Coronary artery (tissue), 2 donors: ENCODE results near the gene AMMECR1.

Experiments used
- DNase-seq: peaks from one replicate; pipeline ENCODE4 v3.0.0-alpha.2; 2017; ENCODE audit warnings: low spot score
- H3K27ac ChIP-seq, 2 donors: fragments of 200-600 bp; sonication (generic); one replicate each; pipeline ENCODE4 v1.5.1; 2016 to 2019
- H3K4me3 ChIP-seq: fragments of 200-600 bp; sonication (generic); 2 replicates; pipeline ENCODE4 v1.5.1; 2016; ENCODE audit warnings: mild to moderate bottlenecking, moderate library complexity
- TF ChIP-seq, protein P1 (sequence below): fragments of 200-600 bp; sonication (generic); IDR thresholded peaks from one replicate; pipeline ENCODE4 v1.5.1; 2019; ENCODE audit warnings: antibody characterized with exemption

AMMECR1 gene

DNA sequence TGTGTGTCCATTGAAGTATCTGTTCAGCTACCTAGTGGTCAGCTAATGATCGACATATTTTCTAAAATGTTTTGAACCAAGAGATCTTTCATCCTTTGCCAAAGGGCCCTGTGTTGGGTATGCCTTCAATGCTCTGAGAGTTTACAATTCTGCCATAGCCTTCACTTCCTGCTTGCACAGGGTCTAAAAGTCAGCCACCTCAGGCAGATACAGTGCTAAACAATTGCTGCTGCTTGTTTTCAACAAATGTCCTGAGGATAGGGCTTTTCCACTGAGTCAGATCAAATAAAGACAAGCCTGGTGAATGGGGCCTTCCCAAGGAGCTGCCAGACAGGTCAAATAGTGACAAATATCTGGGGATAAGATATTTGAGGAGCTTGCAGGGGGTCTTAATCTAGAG lies 16.7 kb downstream of the AMMECR1 start:
- DNase-seq = no peak
- TF ChIP-seq, protein P1, sequence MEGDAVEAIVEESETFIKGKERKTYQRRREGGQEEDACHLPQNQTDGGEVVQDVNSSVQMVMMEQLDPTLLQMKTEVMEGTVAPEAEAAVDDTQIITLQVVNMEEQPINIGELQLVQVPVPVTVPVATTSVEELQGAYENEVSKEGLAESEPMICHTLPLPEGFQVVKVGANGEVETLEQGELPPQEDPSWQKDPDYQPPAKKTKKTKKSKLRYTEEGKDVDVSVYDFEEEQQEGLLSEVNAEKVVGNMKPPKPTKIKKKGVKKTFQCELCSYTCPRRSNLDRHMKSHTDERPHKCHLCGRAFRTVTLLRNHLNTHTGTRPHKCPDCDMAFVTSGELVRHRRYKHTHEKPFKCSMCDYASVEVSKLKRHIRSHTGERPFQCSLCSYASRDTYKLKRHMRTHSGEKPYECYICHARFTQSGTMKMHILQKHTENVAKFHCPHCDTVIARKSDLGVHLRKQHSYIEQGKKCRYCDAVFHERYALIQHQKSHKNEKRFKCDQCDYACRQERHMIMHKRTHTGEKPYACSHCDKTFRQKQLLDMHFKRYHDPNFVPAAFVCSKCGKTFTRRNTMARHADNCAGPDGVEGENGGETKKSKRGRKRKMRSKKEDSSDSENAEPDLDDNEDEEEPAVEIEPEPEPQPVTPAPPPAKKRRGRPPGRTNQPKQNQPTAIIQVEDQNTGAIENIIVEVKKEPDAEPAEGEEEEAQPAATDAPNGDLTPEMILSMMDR = no peak
- no peak overlapping the region for H3K4me3 ChIP-seq
- H3K27ac ChIP-seq = no peak overlapping the region

DNA sequence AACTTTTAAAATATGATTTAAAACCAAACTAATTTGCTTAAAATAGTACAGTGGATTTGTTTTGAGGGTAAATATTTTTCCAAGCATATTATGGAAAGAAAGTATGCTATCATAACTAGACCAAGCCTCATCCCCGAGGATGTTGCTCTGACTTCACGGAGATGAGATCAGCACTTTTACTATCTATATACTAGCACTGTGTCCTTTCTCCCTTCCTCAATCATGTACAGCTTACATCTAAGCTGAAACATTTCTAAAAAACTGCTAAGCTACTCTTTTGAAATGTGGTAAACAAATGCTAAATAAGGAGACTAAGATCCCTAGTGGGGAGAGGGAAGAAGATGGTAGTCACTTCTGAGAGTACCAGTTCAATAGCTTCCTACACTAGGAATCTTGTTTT lies 23.8 kb downstream of the AMMECR1 start:
- H3K4me3 ChIP-seq = no peak overlapping the region
- TF ChIP-seq, protein P1 = no peak
- DNase-seq = no peak
- no peak overlapping the region for H3K27ac ChIP-seq

DNA sequence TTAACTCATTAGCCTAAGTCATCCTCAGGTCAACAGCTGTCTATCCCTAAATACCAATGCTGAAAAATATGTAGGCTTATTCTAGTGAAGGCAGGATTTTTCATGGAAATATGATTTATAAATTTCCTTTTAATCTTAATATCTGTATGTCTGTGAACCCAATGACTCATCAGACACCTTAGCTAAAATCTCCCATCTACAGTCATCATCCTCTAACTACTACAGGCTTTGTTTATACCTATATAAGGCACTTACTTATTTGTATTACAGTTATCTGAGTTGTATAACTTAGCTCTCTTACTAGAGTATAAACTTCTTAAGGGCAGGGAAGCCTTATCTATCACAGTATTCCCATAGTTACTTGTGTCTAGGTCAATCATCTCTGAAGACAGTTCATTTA lies 24.2 kb downstream of the AMMECR1 start:
- H3K4me3 ChIP-seq = no peak overlapping the region
- TF ChIP-seq, protein P1 = no peak
- DNase-seq = no peak
- no peak overlapping the region for H3K27ac ChIP-seq

DNA sequence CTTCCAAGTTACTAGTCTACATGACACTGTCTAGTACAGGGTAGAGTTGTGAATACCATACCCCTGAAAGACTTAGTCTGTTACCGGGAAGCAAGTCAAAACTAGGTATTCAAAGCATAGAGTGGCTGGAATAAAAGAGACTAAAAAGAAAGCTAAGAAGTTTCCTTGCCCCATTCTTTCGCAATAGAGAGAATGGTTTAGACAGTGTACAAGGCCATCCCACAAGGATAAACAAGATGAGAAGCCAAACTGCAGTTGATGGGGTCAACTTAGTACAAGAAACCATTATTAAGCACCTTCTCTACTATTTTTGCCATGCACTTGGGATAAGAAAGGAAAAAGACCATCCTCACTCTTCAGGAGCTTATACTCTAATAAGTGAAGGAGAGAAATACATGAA lies 30.3 kb downstream of the AMMECR1 start:
- TF ChIP-seq, protein P1 = no peak
- no peak overlapping the region for H3K4me3 ChIP-seq
- no peak overlapping the region for H3K27ac ChIP-seq
- no peak for DNase-seq

DNA sequence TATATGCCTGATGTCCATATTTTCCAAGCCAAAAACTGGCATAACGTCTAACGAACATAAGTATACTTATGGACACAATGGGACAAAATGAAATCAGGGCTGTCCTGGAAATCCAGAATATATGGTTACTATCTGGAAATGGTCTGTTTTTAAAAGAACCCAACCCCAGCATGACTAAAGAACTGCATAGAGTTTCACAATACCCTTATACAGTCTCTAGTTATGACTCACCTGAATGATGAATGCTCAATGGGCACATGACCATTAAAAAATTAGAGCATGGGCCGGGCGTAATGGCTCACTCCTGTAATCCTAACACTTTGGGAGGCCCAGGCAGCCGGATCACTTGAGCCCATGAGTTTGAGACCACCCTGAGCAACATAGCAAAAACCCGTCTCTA lies 31.8 kb downstream of the AMMECR1 start:
- Histone ChIP-seq H3K4me3 (no peak overlapping the region), H3K27ac (no peak overlapping the region)
- no peak for DNase-seq
- TF ChIP-seq, protein P1 = no peak

DNA sequence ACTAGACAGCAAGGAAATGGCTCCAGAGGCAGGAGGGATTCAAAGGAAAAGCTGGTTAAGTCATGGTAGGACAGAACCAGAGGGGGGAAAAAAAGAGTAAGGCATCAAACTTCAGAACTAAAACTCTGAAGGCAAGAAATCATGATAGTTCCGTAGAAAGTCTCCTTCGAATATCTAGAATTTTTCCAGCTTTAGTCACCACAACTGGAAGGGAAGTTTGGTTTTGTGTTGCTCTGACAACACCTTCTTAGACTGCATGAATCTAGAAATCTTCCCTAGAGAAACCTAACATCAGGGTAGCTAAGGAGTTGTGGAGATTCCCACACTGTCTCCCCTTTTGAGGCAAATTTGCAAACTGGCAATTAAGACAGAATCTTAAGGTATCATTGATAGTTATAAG lies 33.7 kb downstream of the AMMECR1 start:
- no peak for DNase-seq
- H3K4me3 ChIP-seq = no peak overlapping the region

DNA sequence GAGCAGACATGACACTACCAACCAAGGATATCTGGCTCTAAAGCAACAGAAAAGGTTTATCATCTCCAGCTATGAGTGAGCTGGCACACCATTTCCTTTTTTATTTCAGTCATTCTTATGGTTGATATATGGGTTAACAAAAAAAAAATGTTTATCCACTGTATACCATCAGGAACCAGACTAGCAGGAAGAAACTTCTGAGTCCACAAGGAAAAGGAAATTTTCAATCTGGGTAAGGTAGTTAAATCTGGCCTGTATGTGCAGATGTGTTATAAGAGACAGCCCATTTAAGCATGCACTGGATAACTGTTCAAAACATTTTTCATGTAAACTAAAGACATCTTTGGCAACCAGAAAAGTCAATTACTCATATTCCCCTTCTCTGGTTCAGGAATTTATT lies 35.0 kb downstream of the AMMECR1 start:
- Histone ChIP-seq H3K27ac (no peak overlapping the region), H3K4me3 (no peak overlapping the region)
- DNase-seq = no peak
- TF ChIP-seq, protein P1 = no peak

More for the DNA sequence above, 33.7 kb downstream of the AMMECR1 start:
- no peak overlapping the region for H3K27ac ChIP-seq
- TF ChIP-seq, protein P1 = no peak
